H9 (cell line): ENCODE results near the gene CUEDC2. TPM values are rescaled to one million over a fixed set of nuclear protein-coding genes. Genes with fewer than 3 reads are reported as not detected.

ENCODE experiments used
- DNase-seq: peaks from one replicate; pipeline ENCODE4 v3.0.0-alpha.2; 2017
- H2AFZ ChIP-seq: one replicate; pipeline ENCODE4 v1.6.1; 2013; ENCODE audit warnings: mild to moderate bottlenecking, low read length, control low read depth, moderate library complexity
- H2AK5ac ChIP-seq: 2 replicates; pipeline ENCODE4 v1.6.1; 2013; ENCODE audit warnings: low read length, control low read depth, mixed read lengths; ENCODE audit not compliant: insufficient read length
- H2BK120ac ChIP-seq: one replicate; pipeline ENCODE4 v1.6.1; 2013; ENCODE audit warnings: low read depth, mild to moderate bottlenecking, low read length, control low read depth, inconsistent platforms; ENCODE audit not compliant: poor library complexity, severe bottlenecking
- H2BK12ac ChIP-seq: 2 replicates; pipeline ENCODE4 v1.6.1; 2013; ENCODE audit warnings: low read length, control low read depth, mixed read lengths, low read depth; ENCODE audit not compliant: insufficient read length
- H2BK15ac ChIP-seq: 2 replicates; pipeline ENCODE4 v1.6.1; 2013; ENCODE audit warnings: low read depth, low read length, control low read depth
- H2BK20ac ChIP-seq: one replicate; pipeline ENCODE4 v1.6.1; 2013; ENCODE audit warnings: low read depth, mild to moderate bottlenecking, low read length, control low read depth, inconsistent platforms; ENCODE audit not compliant: poor library complexity, severe bottlenecking
- H2BK5ac ChIP-seq: 2 replicates; pipeline ENCODE4 v1.6.1; 2013; ENCODE audit warnings: low read length, control low read depth, mixed read lengths; ENCODE audit not compliant: insufficient read length
- H3K14ac ChIP-seq: 2 replicates; pipeline ENCODE4 v1.6.1; 2013; ENCODE audit warnings: low read length, control low read depth; ENCODE audit not compliant: insufficient read depth
- H3K18ac ChIP-seq: 2 replicates; pipeline ENCODE4 v1.6.1; 2013; ENCODE audit warnings: low read depth, mild to moderate bottlenecking, mixed read lengths, low read length, control low read depth; ENCODE audit not compliant: insufficient read length
- H3K23ac ChIP-seq: 2 replicates; pipeline ENCODE4 v1.6.1; 2013; ENCODE audit warnings: low read length, control low read depth, mixed read lengths, low read depth; ENCODE audit not compliant: insufficient read length
- H3K23me2 ChIP-seq: 2 replicates; pipeline ENCODE4 v1.6.1; 2013; ENCODE audit warnings: low read depth, mild to moderate bottlenecking, mixed read lengths, low read length, control low read depth; ENCODE audit not compliant: insufficient read length, poor library complexity, severe bottlenecking
- H3K27ac ChIP-seq: 2 replicates; pipeline ENCODE4 v1.5.1; 2013; ENCODE audit warnings: low read length, control low read depth, mixed read lengths, low read depth; ENCODE audit not compliant: insufficient read length
- H3K27me3 ChIP-seq: 2 replicates; pipeline ENCODE4 v1.6.1; 2013; ENCODE audit warnings: low read length, control low read depth, inconsistent platforms; ENCODE audit not compliant: insufficient read depth
- H3K4ac ChIP-seq: 2 replicates; pipeline ENCODE4 v1.6.1; 2013; ENCODE audit warnings: low read depth, mild to moderate bottlenecking, control low read depth, inconsistent platforms, low read length, moderate library complexity
- H3K4me1 ChIP-seq: 2 replicates; pipeline ENCODE4 v1.6.1; 2013; ENCODE audit warnings: low read length, control low read depth, inconsistent platforms; ENCODE audit not compliant: insufficient read depth
- H3K4me2 ChIP-seq: 2 replicates; pipeline ENCODE4 v1.6.1; 2013; ENCODE audit warnings: low read length, control low read depth, mixed read lengths; ENCODE audit not compliant: insufficient read length, insufficient read depth
- H3K56ac ChIP-seq: 2 replicates; pipeline ENCODE4 v1.6.1; 2013; ENCODE audit warnings: low read depth, mild to moderate bottlenecking, mixed read lengths, low read length, control low read depth; ENCODE audit not compliant: insufficient read length
- H3K79me1 ChIP-seq: 2 replicates; pipeline ENCODE4 v1.6.1; 2013; ENCODE audit warnings: low read depth, mild to moderate bottlenecking, moderate library complexity, low read length, control low read depth, inconsistent platforms; ENCODE audit not compliant: insufficient read depth, poor library complexity, severe bottlenecking
- H3K79me2 ChIP-seq: 2 replicates; pipeline ENCODE4 v1.6.1; 2013; ENCODE audit warnings: low read length, control low read depth, inconsistent platforms; ENCODE audit not compliant: insufficient read depth
- H3K9ac ChIP-seq: 2 replicates; pipeline ENCODE4 v1.6.1; 2013; ENCODE audit warnings: low read length, control low read depth, mixed read lengths; ENCODE audit not compliant: insufficient read length; ENCODE audit errors: extremely low read depth
- H3K9me3 ChIP-seq: one replicate; pipeline ENCODE4 v1.6.1; 2013; ENCODE audit warnings: low read depth, low read length, inconsistent platforms; ENCODE audit not compliant: control insufficient read depth
- H3T11ph ChIP-seq: one replicate; pipeline ENCODE4 v1.6.1; 2013; ENCODE audit warnings: mild to moderate bottlenecking, low read length, control low read depth, inconsistent platforms
- H4K20me1 ChIP-seq: one replicate; pipeline ENCODE4 v1.6.1; 2013; ENCODE audit not compliant: control insufficient read depth, insufficient read length, insufficient read depth
- H4K5ac ChIP-seq: 2 replicates; pipeline ENCODE4 v1.6.1; 2013; ENCODE audit warnings: low read depth, mild to moderate bottlenecking, mixed read lengths, low read length, control low read depth; ENCODE audit not compliant: insufficient read length
- H4K8ac ChIP-seq: replicated peaks from 2 replicates; pipeline ENCODE4 v1.6.1; 2013; ENCODE audit warnings: low read length, control low read depth, mixed read lengths, low read depth; ENCODE audit not compliant: insufficient read length
- H4K91ac ChIP-seq: 2 replicates; pipeline ENCODE4 v1.6.1; 2013; ENCODE audit warnings: low read depth, mild to moderate bottlenecking, moderate library complexity, mixed read lengths, low read length, control low read depth; ENCODE audit not compliant: insufficient read length
- H3K27ac Mint-ChIP-seq, 3 experiments: 2 replicates in 2 of 3; 3 replicates in 1 of 3; pipeline ENCODE4 v1.8.0; 2020 to 2021; ENCODE audit warnings: mixed read lengths in 3 of 3, mild to moderate bottlenecking in 1 of 3, moderate library complexity in 1 of 3
- H3K27me3 Mint-ChIP-seq: 2 replicates; pipeline ENCODE4 v1.8.0; 2021; ENCODE audit warnings: low read depth, mild to moderate bottlenecking, moderate library complexity, mixed read lengths
- H3K36me3 Mint-ChIP-seq, 3 experiments: 2 replicates in 2 of 3; 3 replicates in 1 of 3; pipeline ENCODE4 v1.8.0; 2020 to 2021; ENCODE audit warnings: low read depth in 3 of 3, mixed read lengths in 3 of 3; ENCODE audit not compliant: insufficient read depth in 1 of 3
- H3K4me1 Mint-ChIP-seq, 2 experiments: 2 replicates each; pipeline ENCODE4 v1.8.0; 2020; ENCODE audit warnings: mixed read lengths in 2 of 2
- H3K4me3 Mint-ChIP-seq, 2 experiments: 2 replicates in 1 of 2; 3 replicates in 1 of 2; pipeline ENCODE4 v1.8.0; 2020 to 2021; ENCODE audit warnings: mild to moderate bottlenecking in 2 of 2, mixed read lengths in 2 of 2, moderate library complexity in 1 of 2
- H3K9me3 Mint-ChIP-seq, 2 experiments: 2 replicates in 1 of 2; 3 replicates in 1 of 2; pipeline ENCODE4 v1.8.0; 2020; ENCODE audit warnings: mild to moderate bottlenecking in 2 of 2, mixed read lengths in 2 of 2, moderate library complexity in 1 of 2
- CTCF ChIP-seq: fragments of 200-600 bp; sonication (generic); conservative IDR thresholded peaks from 3 replicates; pipeline ENCODE4 v1.8.0; 2021; ENCODE audit warnings: antibody characterized with exemption, mild to moderate bottlenecking
- WGBS: extraction: QIAGEN DNeasy Blood & Tissue Kit; methylation state at CpG from one replicate; pipeline ENCODE4 v1.1.7; 2013; ENCODE audit warnings: missing lambda C conversion rate, low lambda C conversion rate, mixed read lengths; ENCODE audit not compliant: insufficient read length; ENCODE audit errors: extremely low coverage; 5-methylcytosine and 5-hydroxymethylcytosine counted together
- total RNA-seq: library from RNA; stranded (reverse); gene quantifications from 2 replicates; pipeline ENCODE4 v1.2.1, GENCODE V29; 2021

CUEDC2 gene
- total RNA-seq, 1 experiment from 2014 or later, result 41.2 TPM

GRCh38 chr10:102396730-102397151 is 35.6 kb downstream of the CUEDC2 start:
- H2AK5ac ChIP-seq, result no peak overlapping the region
- no peak overlapping the region for H2BK15ac ChIP-seq
- no peaks in the 10 kb centered on the region for H3K79me1 ChIP-seq
- no peak overlapping the region for H2BK120ac ChIP-seq
- no peak overlapping the region for H3K9ac ChIP-seq
- H3K23ac ChIP-seq, result no peak overlapping the region
- H3K4me1 ChIP-seq, result no peaks in the 10 kb centered on the region
- no peak overlapping the region for H2AFZ ChIP-seq
- no peak overlapping the region for H4K8ac ChIP-seq
- H3T11ph ChIP-seq, result no peak overlapping the region
- Mint-ChIP-seq H3K4me3 (peak overlapping the region; percentile 73 to 79), H3K4me1 (peaks cover 30 to 45% of the 10 kb centered on the region in 2 experiments), H3K9me3 (no peaks in the 10 kb centered on the region), H3K36me3 (peaks cover 0 to 26% (median 21%) of the 10 kb centered on the region in 3 experiments; a peak in 6 of 7 replicates), H3K27me3 (peaks cover 62% of the 10 kb centered on the region), H3K27ac (no peak overlapping the region; a peak in 1 of 7 replicates)
- no peak for TF ChIP-seq CTCF
- no peak overlapping the region for H2BK12ac ChIP-seq
- H3K79me2 ChIP-seq, result no peaks in the 10 kb centered on the region
- no peak overlapping the region for H3K56ac ChIP-seq
- no peak overlapping the region for H2BK20ac ChIP-seq
- H3K4me2 ChIP-seq, result no peak overlapping the region
- peaks cover 11% of the 10 kb centered on the region; the same call in 1 of the 2 replicates for H3K27me3 ChIP-seq
- no peak overlapping the region for H3K4ac ChIP-seq
- H3K18ac ChIP-seq, result no peak overlapping the region
- H3K27ac ChIP-seq, result no peak overlapping the region
- DNase-seq, result no peak
- peaks cover 4% of the 10 kb centered on the region for H4K20me1 ChIP-seq
- H3K14ac ChIP-seq, result no peak overlapping the region
- no peaks in the 10 kb centered on the region for H3K9me3 ChIP-seq
- H3K23me2 ChIP-seq, result peaks cover 17% of the 10 kb centered on the region
- no peak overlapping the region for H4K5ac ChIP-seq
- no peak overlapping the region for H4K91ac ChIP-seq
- H2BK5ac ChIP-seq, result no peak overlapping the region
- WGBS, result no CpG with 5 or more reads among the region's 12 CpGs
